Caco-2 (cell line): ENCODE measurements around the gene NRXN3. TPM values are rescaled to one million over a fixed set of nuclear protein-coding genes. Genes with fewer than 3 reads are reported as not detected.

Experiments
- BruUV-seq: library from RNA; stranded (reverse); fragments of 400-500 nt; replicated peaks from 2 replicates; lab custom pipeline; 2021; lab: Mats Ljungman, UMichigan
- CTCF ChIA-PET: fragments of 300-600 bp; sonication (Branson Sonifier 250); formaldehyde crosslinking; loops from one replicate; lab custom pipeline; 2022; ENCODE audit warnings: antibody characterized with exemption; lab: Charles Lee
- POLR2A ChIA-PET: fragments of 300-600 bp; sonication (Branson Sonifier 250); formaldehyde crosslinking; loops from one replicate; lab custom pipeline; 2022; ENCODE audit warnings: antibody characterized with exemption; lab: Charles Lee
- DNase-seq, 2 experiments: peaks; one replicate each; pipeline versions ENCODE4 v3.0.0 to v3.0.0-alpha.2; 2020 to 2022
- H3K27me3 ChIP-seq: replicated peaks from 2 replicates; pipeline ENCODE4 v1.6.0; 2011; ENCODE audit warnings: low read length; ENCODE audit not compliant: control insufficient read depth, insufficient read depth
- H3K36me3 ChIP-seq: 2 replicates; pipeline ENCODE4 v1.5.1; 2011; ENCODE audit warnings: low read length; ENCODE audit not compliant: control insufficient read depth, insufficient read depth
- H3K4me1 ChIP-seq: fragments of 250-450 bp; sonication (Bioruptor Pico); 2 replicates; pipeline ENCODE4 v1.5.1; 2020; ENCODE audit warnings: mild to moderate bottlenecking
- H3K4me3 ChIP-seq: 2 replicates; pipeline ENCODE4 v1.5.1; 2011; ENCODE audit warnings: low read depth, mild to moderate bottlenecking, control low read depth, low read length
- H3K9me3 ChIP-seq: fragments of 250-450 bp; sonication (Bioruptor Pico); 2 replicates; pipeline ENCODE4 v1.5.1; 2020; ENCODE audit warnings: mild to moderate bottlenecking, moderate library complexity
- H3K27ac Mint-ChIP-seq: one replicate; pipeline ENCODE4 v1.8.0; 2022; ENCODE audit warnings: mixed read lengths; ENCODE audit not compliant: unreplicated experiment
- H3K27me3 Mint-ChIP-seq: one replicate; pipeline ENCODE4 v1.8.0; 2022; ENCODE audit warnings: mixed read lengths; ENCODE audit not compliant: insufficient read depth, unreplicated experiment
- H3K36me3 Mint-ChIP-seq: one replicate; pipeline ENCODE4 v1.8.0; 2022; ENCODE audit warnings: mild to moderate bottlenecking, mixed read lengths; ENCODE audit not compliant: insufficient read depth, unreplicated experiment
- H3K4me1 Mint-ChIP-seq: one replicate; pipeline ENCODE4 v1.8.0; 2022; ENCODE audit warnings: low read depth, mixed read lengths; ENCODE audit not compliant: unreplicated experiment
- H3K4me3 Mint-ChIP-seq: one replicate; pipeline ENCODE4 v1.8.0; 2022; ENCODE audit warnings: mild to moderate bottlenecking, moderate library complexity, mixed read lengths; ENCODE audit not compliant: unreplicated experiment
- H3K9me3 Mint-ChIP-seq: one replicate; pipeline ENCODE4 v1.8.0; 2022; ENCODE audit warnings: mixed read lengths; ENCODE audit not compliant: unreplicated experiment
- CTCF ChIP-seq, 2 experiments: fragments of 200-600 bp in 1 of 2; IDR thresholded peaks; 1 replicate in 1 of 2; 2 replicates in 1 of 2; pipeline versions ENCODE4 v1.5.1 to v1.8.0; 2011 to 2022; ENCODE audit warnings: antibody characterized with exemption in 1 of 2, control low read depth in 1 of 2, inconsistent platforms in 1 of 2, low read depth in 1 of 2, low read length in 1 of 2, mild to moderate bottlenecking in 1 of 2, moderate library complexity in 1 of 2; ENCODE audit not compliant: insufficient read depth in 1 of 2, severe bottlenecking in 1 of 2, unreplicated experiment in 1 of 2
- intact Hi-C: fragments of 100-400 bp; cut with micrococcal nuclease; formaldehyde crosslinking; loops from one replicate; pipeline ENCODE4 v1.10.0; 2022; ENCODE audit not compliant: unreplicated experiment
- total RNA-seq: library from RNA; stranded (reverse); gene quantifications from 2 replicates; pipeline ENCODE4 v1.2.3, GENCODE V29; 2022

NRXN3 gene
- total RNA-seq, 1 experiment from 2014 or later, result 12.4 TPM

- H3K36me3 Mint-ChIP-seq, result no peaks in the 10 kb centered on the region
- H3K27ac Mint-ChIP-seq, result no peak overlapping the region
- CTCF ChIA-PET, result no interaction called here
- no peaks in the 10 kb centered on the region for H3K9me3 ChIP-seq
- BruUV-seq, result no TSS peak
- H3K9me3 Mint-ChIP-seq, result peaks cover 8% of the 10 kb centered on the region
- 0 out of 2 replicates have a peak, but pooled peaks cover 3% of the 10 kb centered on the region for H3K4me1 ChIP-seq
- no peaks in the 10 kb centered on the region for H3K27me3 Mint-ChIP-seq
- no peaks in the 10 kb centered on the region for H3K36me3 ChIP-seq
- intact Hi-C loops, result no loop called here
- TF ChIP-seq CTCF (IDR thresholded peaks at IDR 0.05; ENCODE audit: insufficient read depth in 1 of 2, low read depth in 1 of 2, low read length in 1 of 2, severe bottlenecking in 1 of 2, unreplicated experiment in 1 of 2), result no peak
- no peak overlapping the region for H3K4me3 ChIP-seq
- H3K4me1 Mint-ChIP-seq, result peaks cover 6% of the 10 kb centered on the region
- H3K27me3 ChIP-seq, result no peaks in the 10 kb centered on the region
- no peak for DNase-seq
- POLR2A ChIA-PET, result no interaction called here
- H3K4me3 Mint-ChIP-seq, result no peak overlapping the region
Measured at GRCh38 chr14:79698298-79698711, 1528.1 kb downstream of the NRXN3 start.

DNA sequence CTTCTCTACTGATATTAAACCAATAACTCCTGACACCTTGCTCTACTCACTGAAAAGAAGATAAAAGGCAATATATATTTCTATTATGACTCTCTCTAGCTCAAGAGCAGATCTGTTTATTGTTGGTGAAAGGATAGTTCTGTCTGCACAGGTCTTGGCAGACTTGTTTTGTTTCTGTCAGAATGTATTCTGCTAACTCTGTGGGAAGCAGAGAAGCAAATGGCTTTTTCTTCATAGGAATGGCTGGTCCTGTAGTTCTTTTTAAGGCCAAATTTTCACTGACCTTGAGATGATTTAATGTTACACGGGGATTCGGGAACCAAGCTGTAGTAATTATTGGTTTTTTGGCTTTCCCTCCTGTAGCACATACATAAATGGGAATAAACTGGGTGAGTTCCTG is 1529.0 kb downstream of the NRXN3 start:
- H3K4me1 Mint-ChIP-seq, result peaks cover 6% of the 10 kb centered on the region
- no peak overlapping the region for H3K4me3 Mint-ChIP-seq
- no peaks in the 10 kb centered on the region for H3K27me3 ChIP-seq
- peaks cover 12% of the 10 kb centered on the region for H3K4me1 ChIP-seq
- H3K27me3 Mint-ChIP-seq, result no peaks in the 10 kb centered on the region
- no peak for DNase-seq
- H3K9me3 ChIP-seq, result no peaks in the 10 kb centered on the region
- intact Hi-C loops, result no loop called here
- H3K36me3 Mint-ChIP-seq, result no peaks in the 10 kb centered on the region
- no peak overlapping the region for H3K27ac Mint-ChIP-seq
- no peaks in the 10 kb centered on the region for H3K36me3 ChIP-seq
- peaks cover 8% of the 10 kb centered on the region for H3K9me3 Mint-ChIP-seq
- ChIA-PET CTCF (no interaction called here), POLR2A (no interaction called here)
- no peak overlapping the region for H3K4me3 ChIP-seq
- no peak for TF ChIP-seq CTCF (IDR thresholded peaks at IDR 0.05; ENCODE audit: insufficient read depth in 1 of 2, low read depth in 1 of 2, low read length in 1 of 2, severe bottlenecking in 1 of 2, unreplicated experiment in 1 of 2)
- BruUV-seq, result no TSS peak

- Histone ChIP-seq H3K4me3 (no peak overlapping the region), H3K36me3 (no peaks in the 10 kb centered on the region), H3K4me1 (peaks cover 30% of the 10 kb centered on the region), H3K9me3 (no peaks in the 10 kb centered on the region), H3K27me3 (no peaks in the 10 kb centered on the region)
- CTCF ChIA-PET, result no interaction called here
- H3K27ac Mint-ChIP-seq, result no peak overlapping the region
- no peak for DNase-seq
- H3K9me3 Mint-ChIP-seq, result peaks cover 8% of the 10 kb centered on the region
- POLR2A ChIA-PET, result no interaction called here
- intact Hi-C loops, result loop anchor here (10.0 kb wide), 1 partner anchor 117 kb away; no protein-coding TSS in a partner anchor
- BruUV-seq, result no TSS peak
- no peaks in the 10 kb centered on the region for H3K36me3 Mint-ChIP-seq
- H3K27me3 Mint-ChIP-seq, result no peaks in the 10 kb centered on the region
- peaks cover 23% of the 10 kb centered on the region for H3K4me1 Mint-ChIP-seq
- TF ChIP-seq CTCF (IDR thresholded peaks at IDR 0.05; ENCODE audit: insufficient read depth in 1 of 2, low read depth in 1 of 2, low read length in 1 of 2, severe bottlenecking in 1 of 2, unreplicated experiment in 1 of 2), result no peak
- no peak overlapping the region for H3K4me3 Mint-ChIP-seq
Measured at GRCh38 chr14:79701371-79701770, 1531.2 kb downstream of the NRXN3 start.
